ENCODE measurements around the gene STRA8.

Gene STRA8

GRCh38 chr7:135240441-135240840 lies 6.8 kb downstream of the STRA8 start:
- no peak for DNase-seq

- no peak for DNase-seq
These were observed 8.6 kb downstream of the STRA8 start for GRCh38 chr7:135242096-135242684.

GRCh38 chr7:135245226-135246190 lies 11.9 kb downstream of the STRA8 start:
- DNase-seq, result no peak

- no peak for DNase-seq
These were observed 12.7 kb downstream of the STRA8 start for GRCh38 chr7:135246191-135246825.

GRCh38 chr7:135247746-135248471 lies 14.3 kb downstream of the STRA8 start:
- no peak for DNase-seq

GRCh38 chr7:135248546-135248945 lies 14.9 kb downstream of the STRA8 start:
- no peak for DNase-seq

- DNase-seq, result no peak
These were observed 18.1 kb downstream of the STRA8 start for GRCh38 chr7:135251496-135252391.

GRCh38 chr7:135253851-135254771 lies 20.5 kb downstream of the STRA8 start:
- no peak for DNase-seq

- no peak for DNase-seq
These were observed 24.2 kb downstream of the STRA8 start for GRCh38 chr7:135257790-135258189.

- no peak for DNase-seq
These were observed 24.9 kb downstream of the STRA8 start for GRCh38 chr7:135258585-135258984.

- DNase-seq, result no peak
These were observed 26.1 kb downstream of the STRA8 start for GRCh38 chr7:135259702-135260101.

- DNase-seq, result no peak
These were observed 26.8 kb downstream of the STRA8 start for GRCh38 chr7:135260470-135260869.

GRCh38 chr7:135260930-135261721 lies 27.5 kb downstream of the STRA8 start:
- DNase-seq, result no peak

GRCh38 chr7:135262623-135263320 lies 29.1 kb downstream of the STRA8 start:
- DNase-seq, result no peak

- DNase-seq, result no peak
These were observed 29.8 kb downstream of the STRA8 start for GRCh38 chr7:135263321-135263970.

GRCh38 chr7:135265637-135266036 lies 32.0 kb downstream of the STRA8 start:
- no peak for DNase-seq

GRCh38 chr7:135269921-135270320 lies 36.3 kb downstream of the STRA8 start:
- DNase-seq, result no peak

- no peak for DNase-seq
These were observed 37.1 kb downstream of the STRA8 start for GRCh38 chr7:135270577-135271254.
